Left renal cortex interstitium (tissue), 4 donors: ENCODE measurements around the gene HJURP. TPM values are rescaled to one million over a fixed set of nuclear protein-coding genes. Genes with fewer than 3 reads are reported as not detected.

Experiments used
- DNase-seq, 4 donors: peaks; one replicate each; pipeline ENCODE4 v3.0.0-alpha.2; 2013; ENCODE audit warnings: low read depth in 4 of 4, low spot score in 2 of 4, missing footprints in 1 of 4
- polyA plus RNA-seq, 4 donors: library from polyadenylated mRNA; unstranded; fragments of 120-200 nt; gene quantifications; one replicate each; pipeline ENCODE4 v1.2.1, GENCODE V29; 2013; ENCODE audit not compliant: insufficient read length in 4 of 4

HJURP gene
- polyA plus RNA-seq, 4 donors, result 17.3 to 26.6 (median 22.4) TPM

DNA sequence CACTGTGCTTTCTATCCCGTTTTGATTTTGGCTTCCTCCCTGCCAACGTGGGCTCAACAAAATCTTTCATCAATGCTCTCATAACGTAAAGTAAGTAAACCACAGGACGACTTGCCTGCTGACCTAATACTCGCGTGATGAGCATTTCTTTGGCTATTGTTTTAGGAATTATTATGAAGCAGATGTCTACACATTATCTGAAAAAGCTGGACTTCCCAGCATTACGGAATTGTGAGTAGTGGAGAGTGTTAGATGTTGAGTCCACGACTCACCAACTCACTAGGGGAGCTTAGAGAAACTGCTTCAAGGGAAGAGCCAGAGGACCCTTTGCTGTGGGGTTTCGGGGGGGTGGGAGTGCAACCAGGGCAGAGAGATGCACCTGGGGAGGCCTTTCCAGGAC, 21.9 kb downstream of the HJURP start:
- no peak for DNase-seq

DNA sequence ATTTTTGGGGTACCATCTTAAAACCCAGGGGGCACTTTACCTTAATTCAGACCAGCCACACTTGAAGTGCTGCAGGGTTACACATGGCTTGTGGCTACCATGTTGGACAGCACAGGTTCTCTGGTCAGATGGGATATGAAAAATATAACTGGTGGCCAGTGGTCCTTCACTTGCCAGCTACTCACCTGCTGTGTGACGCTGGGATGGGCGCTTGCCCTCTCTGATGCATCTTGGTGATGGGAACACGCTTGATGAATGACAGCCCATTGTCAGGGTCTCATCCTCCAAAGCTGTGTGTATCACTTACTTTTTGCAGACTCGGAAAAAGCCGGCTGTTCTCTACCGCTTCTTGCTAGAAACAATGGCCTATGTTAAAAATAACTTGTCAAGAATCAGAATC, 22.5 kb downstream of the HJURP start:
- DNase-seq, result no peak

DNA sequence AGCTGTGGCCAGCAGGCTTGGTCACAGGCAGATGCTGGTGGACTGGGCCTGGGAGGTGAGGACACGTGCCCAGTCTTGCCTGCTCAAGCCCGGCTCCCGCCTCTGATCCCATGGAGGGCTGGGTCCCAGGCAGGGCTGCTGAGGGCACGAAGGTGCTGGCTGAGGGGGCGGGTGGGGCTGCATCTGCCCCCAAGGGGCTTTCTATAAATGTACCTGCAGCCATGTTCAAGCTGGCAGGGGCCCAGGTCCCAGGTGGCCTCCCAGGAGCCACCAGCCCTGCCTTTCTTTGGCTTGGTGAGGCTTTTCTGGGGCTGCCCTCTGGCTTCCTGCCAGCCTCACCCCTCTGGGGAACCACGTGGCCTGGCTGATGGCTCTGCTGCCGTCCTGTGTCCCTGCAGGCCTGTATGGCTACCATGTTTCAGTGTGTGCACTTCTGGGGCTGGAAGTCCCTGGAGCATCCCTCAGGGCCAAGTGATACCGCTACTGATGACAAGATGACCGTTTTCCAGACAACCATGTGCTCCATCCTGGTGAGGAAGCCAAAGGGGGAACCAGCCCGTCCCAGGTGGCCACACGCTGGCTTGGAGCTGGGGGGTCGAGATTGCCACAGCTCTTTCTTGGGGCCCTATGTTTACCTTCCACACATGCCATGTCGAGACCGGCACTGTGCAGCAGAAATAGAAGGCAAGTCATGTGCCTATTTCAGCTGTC, 23.2 kb downstream of the HJURP start:
- no peak for DNase-seq

DNA sequence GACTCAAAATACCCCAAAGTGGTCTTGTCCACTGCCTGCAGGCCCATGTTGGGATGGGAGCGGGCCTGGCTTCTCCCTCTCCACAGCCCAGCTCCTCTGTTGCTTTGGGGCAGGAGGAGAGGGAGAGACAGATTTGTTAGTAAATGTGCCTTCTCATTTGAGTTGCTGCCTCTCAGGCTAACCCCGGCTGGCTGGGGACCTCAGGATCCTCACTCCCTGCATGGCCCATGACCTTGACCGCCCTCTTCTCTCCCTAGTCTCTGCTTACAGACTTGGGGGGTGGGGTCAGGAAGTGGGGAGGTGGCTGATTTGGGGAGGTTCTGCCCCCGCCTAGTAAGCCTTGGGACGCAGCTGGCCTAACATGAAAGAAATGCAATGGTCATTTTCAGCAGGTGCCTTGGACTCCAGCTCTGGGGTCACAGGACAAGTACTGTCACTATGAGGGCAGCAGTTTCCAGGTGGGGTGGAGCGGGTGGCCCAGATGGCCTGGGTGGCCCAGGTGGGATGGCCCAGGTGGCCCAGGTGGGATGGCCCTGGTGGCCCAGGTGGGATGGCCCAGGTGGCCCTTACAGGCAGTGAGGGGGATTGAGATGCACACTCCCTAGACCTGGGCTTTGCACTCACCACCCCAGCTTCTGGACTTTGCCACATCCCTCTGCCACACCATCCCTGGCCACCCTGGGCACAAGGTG, 24.1 kb downstream of the HJURP start:
- DNase-seq, result no peak

DNA sequence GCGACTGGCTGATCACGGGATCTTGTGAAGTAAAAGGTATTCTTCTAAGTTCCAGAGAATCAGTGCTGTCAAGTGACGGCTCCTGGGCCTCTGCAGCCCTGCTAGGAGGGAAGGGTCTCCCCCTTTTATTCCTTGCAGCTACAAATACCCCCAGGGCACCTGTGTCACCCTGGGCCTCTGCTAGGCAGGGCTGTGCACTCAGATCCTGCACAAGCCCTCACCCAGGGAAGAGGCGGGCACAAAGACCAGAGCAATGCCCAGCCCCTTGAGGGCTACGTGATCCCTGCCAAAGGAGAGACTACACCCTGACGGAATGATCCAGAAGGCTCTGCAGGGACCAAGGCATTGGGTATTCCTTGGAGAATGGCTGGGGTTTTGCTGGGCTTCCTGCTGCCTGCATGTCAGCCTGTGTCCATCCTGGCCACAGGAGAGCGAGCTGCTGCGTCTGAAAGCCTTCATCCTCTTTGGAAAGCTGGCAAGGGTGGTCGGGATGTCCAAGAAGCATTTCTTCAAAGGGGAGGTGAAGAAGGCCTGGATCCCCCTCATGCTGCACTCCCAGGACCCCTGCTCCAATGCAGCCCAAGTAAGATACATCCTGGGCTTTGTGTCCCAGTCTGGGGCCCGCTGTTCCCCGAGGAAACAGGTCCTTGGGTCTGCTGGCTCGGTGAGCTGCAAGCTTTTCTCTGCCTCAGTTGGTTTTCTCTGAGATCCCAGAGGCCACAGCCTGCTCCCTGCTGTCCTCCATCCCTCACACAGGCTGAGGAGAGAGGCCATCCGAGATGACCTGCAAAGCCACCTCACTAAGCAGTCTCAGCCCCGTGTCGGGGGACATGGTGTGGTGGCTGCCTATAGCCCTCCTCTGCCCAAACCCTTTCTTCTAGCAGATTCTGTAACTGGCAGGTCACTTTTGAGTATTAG, 24.9 kb downstream of the HJURP start:
- no peak for DNase-seq

DNA sequence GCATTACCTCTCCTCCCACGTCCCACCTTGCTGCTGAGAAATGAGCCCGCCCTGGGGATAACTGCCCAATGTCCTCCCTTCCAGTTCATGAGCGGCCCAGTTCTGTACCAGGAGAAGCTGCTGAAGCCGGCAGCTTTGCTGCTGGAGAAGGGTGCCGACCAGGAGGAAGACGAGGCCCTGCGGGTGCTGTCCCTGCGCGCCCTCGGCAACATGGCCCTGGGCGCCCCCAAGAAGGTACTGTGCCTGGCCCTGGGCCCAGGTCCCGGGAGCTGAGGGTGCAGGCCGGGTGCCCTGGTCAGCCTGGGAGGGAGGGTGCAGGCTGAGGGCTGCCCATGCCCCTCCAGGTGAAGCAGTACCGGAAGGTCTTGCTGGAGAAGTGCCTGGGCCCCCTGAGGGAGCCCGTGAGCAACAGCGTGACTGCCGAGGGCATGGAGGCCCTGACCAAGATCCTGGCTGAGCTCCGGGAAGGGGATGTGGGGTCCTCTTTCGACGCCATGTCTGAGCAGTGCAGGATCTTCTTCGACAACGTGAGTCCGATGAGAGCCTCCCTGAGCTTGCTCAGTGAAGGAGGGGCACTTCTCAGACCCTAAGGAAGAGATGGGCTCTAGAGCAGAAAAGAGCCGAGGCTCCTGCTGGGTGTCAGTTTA, 25.7 kb downstream of the HJURP start:
- DNase-seq, result no peak

DNA sequence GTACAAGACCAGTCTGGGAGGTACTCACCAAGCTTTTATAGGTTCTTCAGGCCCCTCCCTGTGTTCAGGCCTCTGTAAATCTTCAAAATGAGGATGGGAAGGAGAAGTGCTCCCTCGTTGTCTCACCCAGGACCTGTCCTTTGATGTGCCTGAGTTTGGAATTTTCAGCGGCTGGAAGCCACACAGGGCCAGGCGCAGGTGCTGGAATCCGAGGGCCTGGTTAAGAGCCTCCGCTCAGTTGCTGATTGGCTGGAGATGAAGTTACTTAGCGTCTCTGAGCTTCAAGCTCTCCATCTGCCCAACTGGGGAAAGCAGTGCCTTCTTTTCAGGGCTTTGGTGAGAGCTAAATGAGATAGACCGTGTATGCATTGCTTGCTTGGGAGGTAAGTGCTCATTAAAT, 30.0 kb downstream of the HJURP start:
- no peak for DNase-seq

DNA sequence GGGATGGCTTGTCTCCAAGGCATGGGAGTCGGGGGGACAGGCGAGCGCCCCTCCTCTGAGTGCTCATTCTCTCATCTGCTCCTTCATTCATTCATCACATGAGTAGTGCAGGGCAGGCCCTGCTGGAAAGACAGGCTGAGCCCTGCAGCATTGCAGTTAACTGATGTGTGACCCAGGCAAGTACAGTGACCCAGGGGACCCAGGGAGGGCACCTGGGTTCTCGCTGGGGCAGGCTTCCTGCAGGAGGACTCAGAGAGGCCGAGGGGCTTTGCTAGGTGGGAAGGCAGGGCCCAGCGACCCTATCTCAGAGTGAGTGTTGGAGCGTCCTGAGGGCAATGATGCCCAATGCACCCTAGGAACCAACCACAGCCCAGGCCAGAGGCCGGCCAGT, 30.6 kb downstream of the HJURP start:
- DNase-seq, result no peak

DNA sequence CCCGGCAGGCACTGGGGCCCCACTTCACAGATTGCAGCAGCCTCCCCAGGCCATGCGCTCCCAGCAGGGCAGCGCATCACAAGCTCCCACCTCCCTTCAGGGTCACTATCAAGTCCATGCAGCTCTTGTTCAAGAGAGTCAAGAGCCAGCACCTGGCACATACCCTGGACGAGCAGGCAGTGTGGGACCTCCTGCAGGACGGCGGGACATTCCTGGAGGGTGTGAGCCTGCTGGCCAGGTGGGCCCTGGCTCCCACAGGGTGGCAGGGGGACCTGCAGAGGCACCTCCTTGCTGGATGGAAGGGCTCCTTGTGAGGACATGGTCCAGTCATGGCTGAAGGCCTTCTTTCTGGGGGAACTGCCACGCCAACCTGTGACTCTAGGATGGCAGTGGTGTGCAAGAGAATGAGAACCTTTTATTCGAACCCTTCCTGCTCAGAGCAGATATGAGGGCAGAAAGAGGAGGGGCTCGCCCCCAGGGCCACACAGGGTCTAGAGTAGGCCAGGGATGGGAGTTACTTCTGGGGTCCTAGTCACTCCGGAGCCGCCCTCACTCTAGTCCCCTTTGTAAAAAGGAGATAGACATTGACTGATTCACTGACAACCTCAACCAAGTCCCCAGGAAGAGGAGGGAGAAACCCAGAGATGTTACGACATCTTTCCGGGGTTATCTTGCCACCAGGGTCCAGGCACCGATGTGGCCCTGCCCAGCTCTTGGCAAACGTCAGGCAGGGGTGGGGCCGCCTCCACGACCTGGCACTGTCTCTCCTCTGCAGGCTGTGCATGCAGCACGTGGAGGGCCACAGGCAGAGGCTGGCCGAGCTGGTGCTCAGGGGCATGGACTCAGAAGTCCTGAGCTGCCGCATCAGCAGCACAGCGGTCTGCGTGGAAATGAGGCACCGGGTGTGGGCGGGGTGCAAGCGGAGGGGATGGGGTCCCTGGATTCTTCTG, 31.3 kb downstream of the HJURP start:
- DNase-seq, result no peak

DNA sequence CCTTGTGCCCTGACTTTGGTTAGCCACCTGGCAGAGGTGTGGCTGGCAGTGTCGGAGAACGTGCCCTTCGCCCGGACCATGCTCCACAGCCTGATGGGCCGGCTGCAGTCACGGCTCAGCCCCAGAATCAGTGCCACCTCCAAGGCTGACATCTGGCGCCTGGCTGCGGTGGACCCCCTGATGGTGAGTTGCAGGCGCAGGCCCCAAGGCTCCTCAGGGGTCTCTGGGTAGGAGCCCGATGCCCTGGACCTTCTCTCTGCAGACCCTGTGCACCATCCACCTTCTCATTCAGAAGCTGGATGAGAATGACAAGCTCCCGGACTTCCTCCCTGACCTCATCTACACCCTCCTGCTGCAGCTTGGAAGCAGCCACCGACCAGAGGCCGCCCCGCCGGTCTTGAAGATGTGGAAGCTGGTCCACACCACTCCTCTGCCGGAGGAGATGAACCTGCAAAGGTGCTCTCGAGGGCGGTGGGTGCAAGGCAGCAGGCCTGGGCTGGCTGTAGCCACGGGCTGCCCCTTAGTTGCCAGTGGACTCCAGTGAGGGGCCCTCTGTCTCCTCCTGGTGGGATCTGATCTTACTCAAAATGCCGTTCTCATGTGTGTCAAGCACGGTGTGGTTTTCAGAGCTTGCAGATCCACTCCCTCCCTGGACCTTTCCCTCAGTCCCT, 32.1 kb downstream of the HJURP start:
- no peak for DNase-seq

DNA sequence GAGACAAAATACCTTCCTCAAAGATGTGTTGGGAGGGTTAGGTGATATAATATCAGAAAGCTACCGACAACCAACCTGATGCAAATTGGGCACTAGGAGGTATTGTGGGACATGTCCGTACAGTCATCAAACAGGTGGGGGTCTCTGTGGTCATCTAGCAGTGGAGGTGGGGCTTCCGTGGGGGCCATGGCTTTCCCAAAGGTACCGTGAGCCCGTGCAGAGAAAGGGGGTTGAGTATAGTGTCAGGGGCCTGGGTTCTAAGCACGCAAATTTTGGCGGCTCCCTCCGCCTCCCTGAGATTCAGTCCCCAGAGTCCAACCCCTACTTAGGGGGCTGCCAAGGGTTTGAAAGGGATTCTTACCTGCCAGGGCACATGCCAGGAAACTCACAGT, 32.6 kb downstream of the HJURP start:
- no peak for DNase-seq

DNA sequence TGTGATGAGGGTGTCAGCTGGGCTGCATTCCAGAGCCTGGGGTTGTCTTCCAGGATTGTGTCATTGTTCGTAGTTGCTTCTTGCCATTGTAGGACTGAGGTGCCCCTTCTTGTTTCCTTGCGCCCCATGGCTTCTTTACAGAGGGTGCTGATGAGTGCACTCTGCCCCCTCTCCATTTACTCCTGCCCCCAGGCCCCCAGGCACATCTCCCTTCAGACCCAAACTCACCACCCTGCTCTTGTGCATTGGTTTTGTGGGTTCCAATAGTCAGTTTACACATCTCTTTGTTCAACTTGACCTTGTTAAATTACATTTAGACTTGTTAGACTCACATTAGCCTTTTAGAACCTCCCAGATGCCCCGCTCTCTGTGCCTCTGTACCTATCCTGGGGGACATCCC, 33.1 kb downstream of the HJURP start:
- no peak for DNase-seq

DNA sequence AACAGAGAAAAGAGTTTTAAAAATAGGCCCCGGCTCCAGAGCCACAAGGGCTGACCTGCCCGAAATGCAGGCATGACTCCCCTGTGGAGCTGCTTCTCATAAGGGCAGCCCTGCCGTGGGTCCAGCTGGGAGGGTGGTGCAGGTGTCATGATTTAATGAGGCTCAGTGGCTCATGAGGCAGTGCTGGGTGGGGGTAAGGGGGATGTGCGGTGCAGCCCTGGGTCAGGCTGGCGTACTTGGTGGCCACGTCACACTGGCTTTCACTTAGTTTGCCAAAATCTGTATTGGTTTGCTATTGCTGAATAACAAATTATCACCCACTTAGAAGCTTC, 33.6 kb downstream of the HJURP start:
- DNase-seq, result no peak

DNA sequence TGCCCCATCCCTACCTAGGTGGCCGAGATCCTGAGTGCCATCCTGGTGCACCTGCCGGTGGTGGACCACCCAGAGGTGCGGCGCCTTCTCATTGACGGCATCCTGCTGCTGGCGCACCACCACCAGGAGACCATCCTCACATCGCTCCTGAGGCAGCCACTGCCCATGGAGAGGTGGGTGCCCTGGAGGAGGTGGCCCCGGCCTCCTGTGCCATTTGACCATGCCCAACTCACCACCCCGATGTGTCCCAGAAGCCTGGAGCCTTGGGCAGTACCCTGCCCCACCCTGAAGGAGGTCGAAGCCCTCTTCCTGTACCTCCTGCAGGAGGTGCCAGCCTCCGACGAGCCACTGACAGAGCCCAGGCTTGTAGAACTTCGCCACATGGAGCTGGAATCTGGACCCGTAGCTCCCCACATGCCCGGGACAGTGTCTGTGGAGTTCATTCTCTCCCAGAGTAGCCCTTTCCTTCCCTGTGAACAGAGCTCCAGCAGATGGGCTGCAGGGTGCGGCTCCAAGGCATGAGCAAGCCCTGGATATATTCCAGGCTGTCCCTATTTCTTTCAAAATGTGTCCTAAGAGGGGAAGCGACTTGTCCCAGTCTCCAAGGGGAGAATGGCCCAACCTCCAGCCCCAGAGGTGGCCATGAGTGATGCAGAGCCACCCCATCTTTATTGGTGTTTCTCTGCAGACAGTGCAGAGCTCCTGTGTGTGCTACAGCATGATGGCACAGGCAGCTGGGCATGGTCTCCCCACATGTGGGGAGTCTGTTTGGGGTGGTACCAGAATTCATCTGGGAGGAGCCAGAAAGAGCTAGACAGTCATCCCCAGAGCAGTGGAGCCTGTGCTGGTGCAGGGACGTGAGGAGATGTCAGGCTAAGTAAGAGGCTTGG, 34.2 kb downstream of the HJURP start:
- no peak for DNase-seq

DNA sequence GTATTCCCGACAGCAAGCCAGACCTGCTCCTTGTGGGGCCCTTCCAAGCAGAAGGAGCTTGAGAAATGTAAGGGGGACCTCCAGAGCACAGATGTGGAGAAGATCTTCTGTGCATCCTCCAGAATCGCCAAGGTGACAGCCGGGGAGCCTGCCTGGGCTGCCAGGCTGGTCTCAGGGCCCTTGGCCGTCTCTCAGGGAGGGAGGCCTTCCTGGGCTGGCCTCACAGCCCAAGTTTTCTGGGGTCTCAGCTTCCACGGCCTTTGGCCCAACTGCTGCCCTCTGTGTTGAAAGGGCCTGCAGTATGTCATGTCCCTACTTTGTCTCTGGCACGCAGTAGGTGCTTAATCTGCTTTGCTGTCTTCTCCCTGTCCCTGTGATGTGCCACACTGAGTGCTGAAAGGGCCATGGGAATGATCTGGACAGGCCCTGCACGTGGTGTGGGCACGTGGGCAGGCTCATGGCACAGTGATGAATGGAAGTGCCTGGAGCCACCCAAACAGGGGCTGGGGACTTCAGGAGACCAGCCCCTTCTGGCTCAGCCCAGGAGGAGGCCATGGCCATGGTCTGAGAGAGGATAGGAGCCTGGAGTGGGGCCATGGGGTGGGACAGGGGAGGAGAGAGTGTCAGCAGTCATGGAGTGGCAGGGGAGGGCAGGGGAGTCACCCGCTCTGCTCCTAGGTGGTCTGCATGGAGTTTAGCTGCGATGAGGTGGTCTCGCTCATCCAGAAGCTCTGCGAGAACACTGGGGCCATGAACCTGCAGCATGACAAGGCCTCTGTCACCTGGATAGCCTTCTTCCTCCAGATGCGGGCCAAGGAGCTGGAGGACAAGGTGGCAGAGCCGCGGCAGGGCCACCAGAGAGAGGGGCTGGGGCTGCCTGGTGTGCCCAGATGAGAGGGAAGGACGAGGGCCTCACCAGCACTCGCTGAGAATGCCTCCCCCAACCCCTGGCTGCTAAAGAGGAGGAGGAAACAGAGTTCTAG, 35.4 kb downstream of the HJURP start:
- DNase-seq, result no peak

DNA sequence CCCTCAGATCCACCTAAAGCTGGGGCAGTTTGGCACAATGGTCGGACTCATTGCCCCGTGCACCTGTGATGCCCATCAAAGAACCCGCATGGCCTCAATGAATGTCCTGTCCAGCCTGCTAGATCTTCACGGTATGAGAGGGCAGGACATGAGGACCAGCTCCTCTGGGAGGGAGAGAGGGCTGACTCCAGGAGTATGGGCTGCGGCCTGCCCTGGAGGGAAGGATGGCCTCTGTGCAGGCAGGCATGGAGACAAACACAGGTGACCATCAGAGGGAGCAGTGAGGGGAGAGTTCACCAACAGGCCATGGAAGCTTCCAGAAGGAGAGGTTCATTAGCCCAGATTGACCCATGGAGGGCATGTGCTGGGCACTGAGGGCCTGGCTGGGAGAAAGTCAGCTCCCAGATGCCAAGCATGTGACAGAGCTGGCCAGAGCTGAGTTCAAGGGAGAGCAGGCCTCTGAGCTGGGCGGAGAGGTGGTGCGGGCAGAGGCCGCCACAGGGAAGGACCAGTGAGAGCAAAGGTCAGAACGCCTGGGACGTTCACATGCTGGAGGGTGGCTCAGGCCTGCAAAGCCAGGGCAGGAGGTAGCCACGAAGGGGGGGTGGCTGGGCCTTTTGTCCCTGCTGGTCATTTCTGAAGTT, 36.2 kb downstream of the HJURP start:
- no peak for DNase-seq
